ENCODE measurements around the gene DOCK9.
"Not testable (repeated sequence)": the region's sequence is repeated elsewhere in the genome, so short reads cannot be mapped to it uniquely, and the experiment has no call there.

The DOCK9 gene

GRCh38 chr13:98824376-98825160 is 153.3 kb downstream of the DOCK9 start:
- Histone ChIP-seq H3K27me3 (ENCODE audit: control insufficient read depth in 1 of 2, insufficient read depth in 2 of 2, low read length in 2 of 2) (no peaks in the 10 kb centered on the region), H3K9me3 (ENCODE audit: low read length) (no peaks in the 10 kb centered on the region), H3K4me3 (ENCODE audit: low read depth in 1 of 2, low read length in 2 of 2) (no peak overlapping the region), H3K9ac (ENCODE audit: low read length) (no peak overlapping the region), H3K4me1 (ENCODE audit: insufficient read depth, low read length) (peaks cover 19% of the 10 kb centered on the region), H3K27ac (ENCODE audit: low read depth, low read length) (no peak overlapping the region), H3K36me3 (ENCODE audit: insufficient read depth, low read length) (peaks cover 69% of the 10 kb centered on the region)

DNA sequence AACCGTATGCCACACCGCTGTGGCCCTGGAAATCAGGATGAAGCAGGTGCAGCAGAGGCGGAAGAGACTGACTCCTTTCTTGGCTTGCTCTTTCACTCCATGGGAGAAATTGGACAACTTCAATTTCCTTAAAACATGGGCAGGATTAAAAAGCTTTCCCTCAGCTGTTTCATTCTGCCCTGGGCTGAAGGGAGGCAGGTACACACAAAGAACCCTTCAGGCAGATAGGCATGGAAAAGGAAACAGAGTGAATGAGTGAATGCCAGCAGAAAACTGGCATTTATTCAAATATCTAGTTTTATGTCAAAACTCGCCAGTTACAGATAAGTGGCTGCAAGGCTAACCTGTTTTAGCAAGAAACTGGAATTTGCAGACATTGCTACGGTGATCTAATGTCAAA is 154.4 kb downstream of the DOCK9 start:
- Histone ChIP-seq H3K36me3 (ENCODE audit: insufficient read depth, low read length) (peaks cover 58% of the 10 kb centered on the region), H3K4me1 (ENCODE audit: insufficient read depth, low read length) (peaks cover 27% of the 10 kb centered on the region), H3K9me3 (ENCODE audit: low read length) (no peaks in the 10 kb centered on the region), H3K27ac (ENCODE audit: low read depth, low read length) (no peak overlapping the region), H3K9ac (ENCODE audit: low read length) (no peak overlapping the region), H3K27me3 (ENCODE audit: control insufficient read depth in 1 of 2, insufficient read depth in 2 of 2, low read length in 2 of 2) (no peaks in the 10 kb centered on the region), H3K4me3 (ENCODE audit: low read depth in 1 of 2, low read length in 2 of 2) (no peak overlapping the region)

DNA sequence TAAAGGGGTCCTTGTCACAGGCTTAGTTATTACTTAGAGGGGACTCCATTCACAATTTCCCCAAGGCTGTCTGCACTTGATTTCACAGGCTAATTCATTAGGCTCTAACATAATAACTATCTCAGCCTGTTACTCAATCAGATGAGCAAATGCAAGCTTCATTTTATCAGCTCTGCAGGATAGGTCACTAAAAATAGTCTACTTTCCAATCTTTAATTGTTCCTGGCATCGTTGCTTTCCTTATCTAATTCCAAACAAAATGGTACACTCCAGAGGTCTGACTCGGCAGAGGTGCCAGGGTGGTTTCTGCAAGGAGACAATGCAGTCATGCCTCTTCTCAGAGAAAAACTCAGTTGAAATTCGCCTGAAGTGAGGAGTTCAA is 155.6 kb downstream of the DOCK9 start:
- H3K27me3 ChIP-seq (ENCODE audit: control insufficient read depth in 1 of 2, insufficient read depth in 2 of 2, low read length in 2 of 2), result no peaks in the 10 kb centered on the region
- H3K27ac ChIP-seq (ENCODE audit: low read depth, low read length), result no peak overlapping the region
- no peak overlapping the region for H3K9ac ChIP-seq (ENCODE audit: low read length)
- H3K4me3 ChIP-seq (ENCODE audit: low read depth in 1 of 2, low read length in 2 of 2), result no peak overlapping the region
- H3K4me1 ChIP-seq (ENCODE audit: insufficient read depth, low read length), result peaks cover 27% of the 10 kb centered on the region
- H3K36me3 ChIP-seq (ENCODE audit: insufficient read depth, low read length), result peaks cover 49% of the 10 kb centered on the region
- no peaks in the 10 kb centered on the region for H3K9me3 ChIP-seq (ENCODE audit: low read length)

DNA sequence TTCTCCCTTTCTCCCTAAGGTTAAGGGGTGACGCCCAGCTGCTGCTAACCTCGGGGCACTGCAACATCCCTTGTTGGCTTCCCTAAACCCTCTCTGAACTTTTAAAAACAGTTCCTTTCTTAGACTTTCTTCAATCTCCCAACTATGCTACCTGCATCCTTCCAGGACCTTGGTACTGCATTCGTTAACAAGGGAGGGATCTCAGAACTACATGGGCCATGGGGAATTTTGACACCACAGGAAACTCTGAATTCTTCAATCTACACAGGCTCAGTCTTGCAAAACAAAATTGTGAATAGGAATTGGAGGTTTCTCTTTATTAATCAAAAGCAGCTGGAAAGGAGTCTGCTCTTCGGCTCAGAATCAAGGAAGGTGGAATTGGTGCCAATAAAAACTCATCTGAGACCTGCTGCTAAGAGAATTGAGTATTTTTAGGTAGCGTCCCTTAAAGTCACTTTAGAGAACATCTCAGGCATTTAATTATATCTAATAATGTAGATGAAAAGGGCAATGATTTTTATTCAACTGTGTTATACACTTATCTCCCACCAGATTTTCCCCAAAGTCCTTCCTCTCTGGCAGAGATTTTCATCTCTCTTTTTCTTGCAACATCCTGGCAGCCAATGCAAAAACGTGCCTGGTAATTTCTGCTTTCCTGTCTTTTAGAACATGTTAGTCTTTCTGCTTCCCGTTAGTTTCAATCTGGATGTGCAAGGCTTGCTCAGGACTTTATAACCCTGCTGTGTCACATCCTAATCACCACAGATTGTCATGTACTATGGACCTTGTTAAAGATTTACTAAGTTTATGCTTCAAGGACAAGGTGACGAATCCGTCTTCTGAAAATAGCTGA is 156.3 kb downstream of the DOCK9 start:
- H3K36me3 ChIP-seq (ENCODE audit: insufficient read depth, low read length), result peaks cover 45% of the 10 kb centered on the region

GRCh38 chr13:98820744-98821371 is 157.0 kb downstream of the DOCK9 start:
- peaks cover 27% of the 10 kb centered on the region for H3K4me1 ChIP-seq (ENCODE audit: insufficient read depth, low read length)
- H3K36me3 ChIP-seq (ENCODE audit: insufficient read depth, low read length), result peaks cover 43% of the 10 kb centered on the region
- no peak overlapping the region for H3K27ac ChIP-seq (ENCODE audit: low read depth, low read length)

More for the DNA sequence above, 156.3 kb downstream of the DOCK9 start:
- H3K4me3 ChIP-seq (ENCODE audit: low read depth in 1 of 2, low read length in 2 of 2), result no peak overlapping the region
- H3K9ac ChIP-seq (ENCODE audit: low read length), result no peak overlapping the region
- no peak overlapping the region for H3K27ac ChIP-seq (ENCODE audit: low read depth, low read length)
- H3K27me3 ChIP-seq (ENCODE audit: control insufficient read depth in 1 of 2, insufficient read depth in 2 of 2, low read length in 2 of 2), result no peaks in the 10 kb centered on the region
- no peaks in the 10 kb centered on the region for H3K9me3 ChIP-seq (ENCODE audit: low read length)
- peaks cover 27% of the 10 kb centered on the region for H3K4me1 ChIP-seq (ENCODE audit: insufficient read depth, low read length)

DNA sequence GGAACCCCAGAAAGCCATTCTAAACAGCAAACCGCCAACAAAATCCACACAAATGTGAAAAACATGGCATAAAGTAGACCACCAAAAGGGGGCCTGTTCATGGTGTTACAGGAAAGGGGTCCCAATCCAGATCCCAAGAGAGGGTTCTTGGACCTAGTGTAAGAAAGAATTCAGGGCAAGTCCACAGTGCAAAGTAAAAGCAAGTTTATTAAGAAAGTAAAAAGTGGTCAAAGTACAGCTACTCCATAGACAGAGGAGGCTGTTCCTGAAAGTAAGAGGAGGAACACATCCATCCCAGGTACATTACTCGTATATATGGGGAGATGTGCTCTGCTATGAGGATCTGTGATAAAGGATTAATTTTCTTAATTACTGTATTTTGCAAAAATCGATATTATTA is 157.6 kb downstream of the DOCK9 start:
- peaks cover 27% of the 10 kb centered on the region for H3K4me1 ChIP-seq (ENCODE audit: insufficient read depth, low read length)
- H3K9me3 ChIP-seq (ENCODE audit: low read length), result no peaks in the 10 kb centered on the region
- no peak overlapping the region for H3K9ac ChIP-seq (ENCODE audit: low read length)
- H3K27ac ChIP-seq (ENCODE audit: low read depth, low read length), result no peak overlapping the region
- H3K27me3 ChIP-seq (ENCODE audit: control insufficient read depth in 1 of 2, insufficient read depth in 2 of 2, low read length in 2 of 2), result no peaks in the 10 kb centered on the region
- H3K36me3 ChIP-seq (ENCODE audit: insufficient read depth, low read length), result peaks cover 38% of the 10 kb centered on the region
- H3K4me3 ChIP-seq (ENCODE audit: low read depth in 1 of 2, low read length in 2 of 2), result no peak overlapping the region

More at GRCh38 chr13:98820744-98821371, 157.0 kb downstream of the DOCK9 start:
- H3K27me3 ChIP-seq (ENCODE audit: control insufficient read depth in 1 of 2, insufficient read depth in 2 of 2, low read length in 2 of 2), result no peaks in the 10 kb centered on the region
- H3K4me3 ChIP-seq (ENCODE audit: low read depth in 1 of 2, low read length in 2 of 2), result no peak overlapping the region
- H3K9ac ChIP-seq (ENCODE audit: low read length), result no peak overlapping the region
- no peaks in the 10 kb centered on the region for H3K9me3 ChIP-seq (ENCODE audit: low read length)

- Histone ChIP-seq H3K4me3 (ENCODE audit: low read depth in 1 of 2, low read length in 2 of 2) (no peak overlapping the region), H3K36me3 (ENCODE audit: insufficient read depth, low read length) (peaks cover 30% of the 10 kb centered on the region), H3K9ac (ENCODE audit: low read length) (no peak overlapping the region), H3K27me3 (ENCODE audit: control insufficient read depth in 1 of 2, insufficient read depth in 2 of 2, low read length in 2 of 2) (no peaks in the 10 kb centered on the region), H3K27ac (ENCODE audit: low read depth, low read length) (no peak overlapping the region), H3K9me3 (ENCODE audit: low read length) (no peaks in the 10 kb centered on the region), H3K4me1 (ENCODE audit: insufficient read depth, low read length) (peaks cover 27% of the 10 kb centered on the region)
These were observed 158.4 kb downstream of the DOCK9 start for GRCh38 chr13:98819382-98820010.

DNA sequence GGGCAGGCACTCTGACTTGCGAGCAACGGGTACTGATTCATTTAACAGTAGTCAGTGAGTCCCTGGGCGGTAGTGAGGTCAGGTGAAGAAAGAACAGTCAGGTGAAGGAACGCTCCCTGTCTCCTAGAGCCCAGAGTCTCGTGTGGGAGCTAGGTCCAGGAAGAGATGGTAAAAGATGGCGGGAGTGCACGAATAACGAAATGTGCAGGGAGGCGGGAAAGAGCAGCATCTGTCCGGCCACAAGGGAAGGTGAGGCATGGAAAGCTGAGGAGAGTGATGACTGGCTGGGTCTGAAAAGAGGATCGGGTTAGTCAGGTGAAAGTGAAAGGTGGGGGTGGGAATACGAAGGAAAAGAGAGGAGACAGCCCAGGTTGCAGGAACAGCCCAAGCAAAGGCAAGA is 161.5 kb downstream of the DOCK9 start:
- peaks cover 6% of the 10 kb centered on the region for H3K36me3 ChIP-seq (ENCODE audit: insufficient read depth, low read length)
- H3K4me3 ChIP-seq (ENCODE audit: low read depth in 1 of 2, low read length in 2 of 2), result no peak overlapping the region
- H3K27ac ChIP-seq (ENCODE audit: low read depth, low read length), result no peak overlapping the region
- peaks cover 22% of the 10 kb centered on the region for H3K4me1 ChIP-seq (ENCODE audit: insufficient read depth, low read length)
- H3K9ac ChIP-seq (ENCODE audit: low read length), result no peak overlapping the region
- H3K9me3 ChIP-seq (ENCODE audit: low read length), result no peaks in the 10 kb centered on the region
- H3K27me3 ChIP-seq (ENCODE audit: control insufficient read depth in 1 of 2, insufficient read depth in 2 of 2, low read length in 2 of 2), result no peaks in the 10 kb centered on the region

- no peak overlapping the region for H3K4me3 ChIP-seq (ENCODE audit: low read depth in 1 of 2, low read length in 2 of 2)
- no peaks in the 10 kb centered on the region for H3K9me3 ChIP-seq (ENCODE audit: low read length)
- H3K27ac ChIP-seq (ENCODE audit: low read depth, low read length), result no peak overlapping the region
- no peaks in the 10 kb centered on the region for H3K27me3 ChIP-seq (ENCODE audit: control insufficient read depth in 1 of 2, insufficient read depth in 2 of 2, low read length in 2 of 2)
- H3K9ac ChIP-seq (ENCODE audit: low read length), result no peak overlapping the region
- H3K4me1 ChIP-seq (ENCODE audit: insufficient read depth, low read length), result peaks cover 8% of the 10 kb centered on the region
- H3K36me3 ChIP-seq (ENCODE audit: insufficient read depth, low read length), result peaks cover 19% of the 10 kb centered on the region
These were observed 163.9 kb downstream of the DOCK9 start for GRCh38 chr13:98813993-98814392.

- H3K9me3 ChIP-seq (ENCODE audit: low read length); H3K9ac ChIP-seq (ENCODE audit: low read length); H3K4me3 ChIP-seq (ENCODE audit: low read depth in 1 of 2, low read length in 2 of 2); H3K4me1 ChIP-seq (ENCODE audit: insufficient read depth, low read length); H3K27me3 ChIP-seq (ENCODE audit: control insufficient read depth in 1 of 2, insufficient read depth in 2 of 2, low read length in 2 of 2); H3K27ac ChIP-seq (ENCODE audit: low read depth, low read length): not testable (repeated sequence)
- H3K36me3 ChIP-seq (ENCODE audit: insufficient read depth, low read length), result peaks cover 31% of the 10 kb centered on the region
These were observed 165.6 kb downstream of the DOCK9 start for GRCh38 chr13:98812186-98812790.

- Histone ChIP-seq H3K4me3 (ENCODE audit: low read depth in 1 of 2, low read length in 2 of 2) (no peak overlapping the region), H3K27ac (ENCODE audit: low read depth, low read length) (no peak overlapping the region), H3K9ac (ENCODE audit: low read length) (no peak overlapping the region), H3K36me3 (ENCODE audit: insufficient read depth, low read length) (peaks cover 35% of the 10 kb centered on the region), H3K4me1 (ENCODE audit: insufficient read depth, low read length) (peaks cover 4% of the 10 kb centered on the region), H3K27me3 (ENCODE audit: control insufficient read depth in 1 of 2, insufficient read depth in 2 of 2, low read length in 2 of 2) (no peaks in the 10 kb centered on the region), H3K9me3 (ENCODE audit: low read length) (no peaks in the 10 kb centered on the region)
These were observed 167.1 kb downstream of the DOCK9 start for GRCh38 chr13:98810746-98811145.
